HEK293T (cell line): Measurements from ENCODE around the gene RSPO1.

ENCODE experiments used
- CTCF ChIA-PET: fragments of 350-600 bp; formaldehyde crosslinking; extraction: SDS; loops from one replicate; lab custom pipeline; 2021; ENCODE audit warnings: antibody characterized with exemption, inconsistent platforms; lab: Yijun Ruan, JAX
- POLR2A ChIA-PET: fragments of 350-600 bp; formaldehyde crosslinking; extraction: SDS; loops from one replicate; lab custom pipeline; 2020; ENCODE audit warnings: antibody characterized with exemption, inconsistent platforms; lab: Yijun Ruan, JAX
- DNase-seq: peaks from one replicate; pipeline ENCODE4 v3.0.0; 2012; ENCODE audit warnings: mixed read lengths; ENCODE audit errors: extremely low spot score
- ARNT ChIP-seq: fragments of 450-650 bp; IDR thresholded peaks from 2 replicates; pipeline ENCODE4 v1.6.1; 2017; ENCODE audit warnings: mild to moderate bottlenecking
- BHLHE40 ChIP-seq: fragments of 450-650 bp; IDR thresholded peaks from 2 replicates; pipeline ENCODE4 v1.6.1; 2016; ENCODE audit warnings: mild to moderate bottlenecking, moderate library complexity, borderline replicate concordance
- CTBP1 ChIP-seq: fragments of 450-650 bp; IDR thresholded peaks from 2 replicates; pipeline ENCODE4 v1.6.1; 2016; ENCODE audit warnings: borderline replicate concordance
- ELF4 ChIP-seq: fragments of 450-650 bp; IDR thresholded peaks from 2 replicates; pipeline ENCODE4 v1.6.1; 2017; ENCODE audit warnings: antibody characterized with exemption
- FOXA1 ChIP-seq: fragments of 450-650 bp; IDR thresholded peaks from 2 replicates; pipeline ENCODE4 v1.6.1; 2016; ENCODE audit warnings: mild to moderate bottlenecking
- FOXK2 ChIP-seq: fragments of 450-650 bp; IDR thresholded peaks from 2 replicates; pipeline ENCODE4 v1.6.1; 2016; ENCODE audit warnings: mild to moderate bottlenecking
- FOXM1 ChIP-seq: fragments of 450-650 bp; IDR thresholded peaks from 2 replicates; pipeline ENCODE4 v1.6.1; 2017; ENCODE audit warnings: mild to moderate bottlenecking, borderline replicate concordance
- HDGF ChIP-seq: fragments of 450-650 bp; IDR thresholded peaks from 2 replicates; pipeline ENCODE4 v1.6.1; 2017; ENCODE audit warnings: antibody characterized with exemption, borderline replicate concordance
- L3MBTL2 ChIP-seq: fragments of 450-650 bp; conservative IDR thresholded peaks from 2 replicates; pipeline ENCODE4 v1.6.1; 2016; ENCODE audit warnings: mild to moderate bottlenecking
- LEF1 ChIP-seq: fragments of 450-650 bp; IDR thresholded peaks from 2 replicates; pipeline ENCODE4 v1.6.1; 2017; ENCODE audit warnings: mild to moderate bottlenecking, borderline replicate concordance
- NFRKB ChIP-seq: fragments of 450-650 bp; IDR thresholded peaks from 2 replicates; pipeline ENCODE4 v1.6.1; 2016; ENCODE audit warnings: mild to moderate bottlenecking, moderate library complexity
- PKNOX1 ChIP-seq: fragments of 450-650 bp; IDR thresholded peaks from 2 replicates; pipeline ENCODE4 v1.6.1; 2016
- SP1 ChIP-seq: fragments of 450-650 bp; IDR thresholded peaks from 2 replicates; pipeline ENCODE4 v1.6.1; 2017
- SUZ12 ChIP-seq: fragments of 450-650 bp; IDR thresholded peaks from 2 replicates; pipeline ENCODE4 v1.6.1; 2016; ENCODE audit warnings: mild to moderate bottlenecking
- TARDBP ChIP-seq: fragments of 450-650 bp; IDR thresholded peaks from 2 replicates; pipeline ENCODE4 v1.6.1; 2016
- ZNF384 ChIP-seq: fragments of 450-650 bp; IDR thresholded peaks from 2 replicates; pipeline ENCODE4 v1.6.1; 2016

Gene RSPO1

GRCh38 chr1:37629726-37630425 lies 4.8 kb downstream of the RSPO1 start:
- no peak for TF ChIP-seq FOXM1
- TF ChIP-seq LEF1: no peak
- no peak for TF ChIP-seq CTBP1
- no peak for TF ChIP-seq PKNOX1
- no peak for TF ChIP-seq SP1
- TF ChIP-seq BHLHE40: no peak
- no peak for TF ChIP-seq NFRKB
- no peak for TF ChIP-seq ELF4
- no peak for TF ChIP-seq HDGF
- no peak for TF ChIP-seq L3MBTL2
- TF ChIP-seq ZNF384: no peak
- no peak for TF ChIP-seq SUZ12
- TF ChIP-seq TARDBP: no peak
- no peak for TF ChIP-seq ARNT
- no peak for TF ChIP-seq FOXA1
- no peak for TF ChIP-seq FOXK2
- POLR2A ChIA-PET: no interaction called here
- no peak for DNase-seq
- CTCF ChIA-PET: no interaction called here

- TF ChIP-seq BHLHE40 (no peak), FOXA1 (no peak), PKNOX1 (no peak), LEF1 (no peak), CTBP1 (no peak), FOXM1 (no peak), L3MBTL2 (no peak), NFRKB (no peak), ARNT (no peak), ELF4 (no peak), SP1 (no peak), ZNF384 (no peak), SUZ12 (no peak), FOXK2 (no peak), HDGF (no peak), TARDBP (no peak)
- CTCF ChIA-PET: interaction anchor here (0.5 kb wide), 1 partner anchor 26 kb away, joined by 6 read pairs; no protein-coding TSS in a partner anchor
- POLR2A ChIA-PET: no interaction called here
- DNase-seq: no peak
These were observed 5.7 kb downstream of the RSPO1 start for GRCh38 chr1:37629008-37629407.

- ChIA-PET POLR2A (no interaction called here), CTCF (no interaction called here)
- DNase-seq: no peak
- TF ChIP-seq LEF1: no peak
- no peak for TF ChIP-seq ARNT
- TF ChIP-seq BHLHE40: no peak
- no peak for TF ChIP-seq ZNF384
- TF ChIP-seq NFRKB: no peak
- no peak for TF ChIP-seq FOXM1
- no peak for TF ChIP-seq PKNOX1
- TF ChIP-seq HDGF: no peak
- TF ChIP-seq TARDBP: no peak
- TF ChIP-seq SP1: no peak
- no peak for TF ChIP-seq ELF4
- no peak for TF ChIP-seq FOXA1
- TF ChIP-seq FOXK2: no peak
- no peak for TF ChIP-seq SUZ12
- no peak for TF ChIP-seq L3MBTL2
- no peak for TF ChIP-seq CTBP1
These were observed 6.6 kb downstream of the RSPO1 start for GRCh38 chr1:37628026-37628556.

- POLR2A ChIA-PET: no interaction called here
- TF ChIP-seq CTBP1: no peak
- CTCF ChIA-PET: interaction anchor here (0.6 to 1.1 kb wide), 2 partner anchors 15 to 20 kb away, joined by 3 to 4 read pairs; no protein-coding TSS in a partner anchor
- DNase-seq: no peak
These were observed 12.6 kb downstream of the RSPO1 start for GRCh38 chr1:37622131-37622530.

- ChIA-PET CTCF (interaction anchor here (0.6 kb wide), 1 partner anchor 14 kb away, joined by 3 read pairs; no protein-coding TSS in a partner anchor), POLR2A (no interaction called here)
- TF ChIP-seq CTBP1: no peak
- no peak for DNase-seq
These were observed 13.3 kb downstream of the RSPO1 start for GRCh38 chr1:37621326-37621870.

GRCh38 chr1:37620707-37621106 lies 14.0 kb downstream of the RSPO1 start:
- no peak for TF ChIP-seq L3MBTL2
- no peak for TF ChIP-seq FOXA1
- no peak for TF ChIP-seq PKNOX1
- TF ChIP-seq ELF4: no peak
- no peak for TF ChIP-seq LEF1
- no peak for TF ChIP-seq ZNF384
- no peak for TF ChIP-seq HDGF
- TF ChIP-seq CTBP1: no peak
- TF ChIP-seq SUZ12: no peak
- no peak for TF ChIP-seq BHLHE40
- TF ChIP-seq NFRKB: no peak
- no peak for TF ChIP-seq FOXK2

More at GRCh38 chr1:37620707-37621106, 14.0 kb downstream of the RSPO1 start:
- no peak for DNase-seq
- ChIA-PET CTCF (interaction anchor here (0.7 kb wide), 1 partner anchor 11 kb away, joined by 3 read pairs; no protein-coding TSS in a partner anchor), POLR2A (no interaction called here)
